Right atrium auricular region (tissue), 2 donors: ENCODE measurements around the gene POM121L2. TPM values are rescaled to one million over a fixed set of nuclear protein-coding genes. Genes with fewer than 3 reads are reported as not detected.

Experiments
- DNase-seq: peaks from one replicate; pipeline ENCODE4 v3.0.0-alpha.2; 2019; ENCODE audit warnings: low spot score
- H3K27ac ChIP-seq, 2 donors: fragments of 200-600 bp; sonication (generic); 1 replicate in 1 of 2; 2 replicates in 1 of 2; pipeline ENCODE4 v1.5.1; 2016 to 2019
- H3K27me3 ChIP-seq, 2 donors: fragments of 200-600 bp; sonication (generic); one replicate each; pipeline versions ENCODE4 v1.5.1 to v1.6.0; 2017 to 2019
- H3K36me3 ChIP-seq: fragments of 200-600 bp; sonication (generic); one replicate; pipeline ENCODE4 v1.5.1; 2016
- H3K4me1 ChIP-seq, 2 donors: fragments of 200-600 bp; sonication (generic); one replicate each; pipeline versions ENCODE4 v1.5.1 to v1.6.0; 2017 to 2019
- H3K4me3 ChIP-seq, 2 donors: fragments of 200-600 bp; sonication (generic); 1 replicate in 1 of 2; 2 replicates in 1 of 2; pipeline ENCODE4 v1.5.1; 2017 to 2019; ENCODE audit warnings: mild to moderate bottlenecking in 1 of 2, moderate library complexity in 1 of 2
- H3K9me3 ChIP-seq, 2 donors: fragments of 200-600 bp; sonication (generic); one replicate each; pipeline ENCODE4 v1.5.1; 2019
- total RNA-seq, 2 donors: library from RNA; depleted of rRNA; stranded (reverse); fragments of >200 nt; gene quantifications; one replicate each; pipeline ENCODE4 v1.1.0, GENCODE V29; 2016
- TF ChIP-seq, protein P1 (sequence below), 2 donors: fragments of 200-600 bp; sonication (generic); IDR thresholded peaks; one replicate each; pipeline ENCODE4 v1.5.1; 2019; ENCODE audit warnings: antibody characterized with exemption in 2 of 2

Gene POM121L2
- total RNA-seq, 2 donors from 2014 or later = not detected

DNA sequence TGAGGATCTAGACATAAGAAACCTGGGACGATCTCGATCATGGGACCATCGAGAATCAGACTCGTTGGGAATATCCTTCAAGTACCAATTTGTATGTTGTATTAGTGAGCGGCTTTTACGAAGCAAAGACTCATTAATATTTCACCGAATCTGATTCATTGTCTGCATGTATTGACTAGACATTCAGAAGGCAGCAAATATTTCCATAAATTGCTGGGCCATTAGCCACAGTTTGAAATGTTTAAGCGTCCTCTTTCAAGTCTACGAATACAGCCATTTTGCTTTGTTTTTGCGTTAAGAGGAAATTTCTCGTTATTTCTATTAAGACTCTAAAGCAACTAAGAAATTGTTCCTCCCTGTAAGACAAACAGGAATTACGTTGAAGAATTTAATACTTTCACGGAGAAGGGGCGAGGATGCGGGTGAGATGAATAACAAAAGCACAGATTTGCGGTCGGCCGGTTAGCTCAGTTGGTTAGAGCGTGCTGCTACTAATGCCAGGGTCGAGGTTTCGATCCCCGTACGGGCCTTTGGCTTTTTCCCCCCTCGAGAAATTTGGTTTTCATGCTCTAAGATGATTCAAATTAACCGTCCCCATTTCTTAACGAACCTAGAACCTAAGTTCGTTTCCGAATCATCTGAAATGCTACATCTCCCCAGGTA is 18.5 kb downstream of the POM121L2 start:
- peaks cover 18 to 36% of the 10 kb centered on the region in 2 donors for H3K27me3 ChIP-seq
- H3K4me3 ChIP-seq = no peak overlapping the region
- H3K36me3 ChIP-seq = no peaks in the 10 kb centered on the region
- DNase-seq = no peak
- H3K27ac ChIP-seq = no peak overlapping the region
- peaks cover 0 to 15% of the 10 kb centered on the region in 2 donors for H3K9me3 ChIP-seq
- H3K4me1 ChIP-seq = peaks cover 0 to 1% of the 10 kb centered on the region in 2 donors
- TF ChIP-seq, protein P1, sequence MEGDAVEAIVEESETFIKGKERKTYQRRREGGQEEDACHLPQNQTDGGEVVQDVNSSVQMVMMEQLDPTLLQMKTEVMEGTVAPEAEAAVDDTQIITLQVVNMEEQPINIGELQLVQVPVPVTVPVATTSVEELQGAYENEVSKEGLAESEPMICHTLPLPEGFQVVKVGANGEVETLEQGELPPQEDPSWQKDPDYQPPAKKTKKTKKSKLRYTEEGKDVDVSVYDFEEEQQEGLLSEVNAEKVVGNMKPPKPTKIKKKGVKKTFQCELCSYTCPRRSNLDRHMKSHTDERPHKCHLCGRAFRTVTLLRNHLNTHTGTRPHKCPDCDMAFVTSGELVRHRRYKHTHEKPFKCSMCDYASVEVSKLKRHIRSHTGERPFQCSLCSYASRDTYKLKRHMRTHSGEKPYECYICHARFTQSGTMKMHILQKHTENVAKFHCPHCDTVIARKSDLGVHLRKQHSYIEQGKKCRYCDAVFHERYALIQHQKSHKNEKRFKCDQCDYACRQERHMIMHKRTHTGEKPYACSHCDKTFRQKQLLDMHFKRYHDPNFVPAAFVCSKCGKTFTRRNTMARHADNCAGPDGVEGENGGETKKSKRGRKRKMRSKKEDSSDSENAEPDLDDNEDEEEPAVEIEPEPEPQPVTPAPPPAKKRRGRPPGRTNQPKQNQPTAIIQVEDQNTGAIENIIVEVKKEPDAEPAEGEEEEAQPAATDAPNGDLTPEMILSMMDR (IDR thresholded peaks at IDR 0.05) = no peak

DNA sequence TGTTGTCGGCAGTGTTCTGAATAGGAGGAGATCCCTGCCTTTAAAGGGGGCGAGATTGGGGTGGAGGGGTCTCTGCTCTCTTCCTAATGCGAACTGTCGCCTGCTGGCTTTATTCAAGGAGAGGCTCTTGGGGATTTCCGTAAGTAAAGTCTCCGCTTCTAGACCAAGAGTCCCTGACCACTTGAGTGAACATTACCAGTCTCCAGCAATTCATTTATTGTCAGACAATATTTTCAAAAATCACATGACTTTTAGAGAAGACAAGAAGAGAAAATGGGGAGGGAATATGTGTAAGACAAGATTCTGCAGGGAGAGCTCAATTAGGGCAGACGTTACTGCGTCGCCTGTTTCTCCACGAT is 21.2 kb downstream of the POM121L2 start:
- Histone ChIP-seq H3K27me3 (peaks cover 24 to 42% of the 10 kb centered on the region in 2 donors), H3K4me3 (no peak overlapping the region), H3K4me1 (peaks cover 0 to 9% of the 10 kb centered on the region in 2 donors), H3K9me3 (peaks cover 0 to 15% of the 10 kb centered on the region in 2 donors), H3K36me3 (no peaks in the 10 kb centered on the region), H3K27ac (no peak overlapping the region)
- TF ChIP-seq, protein P1 (IDR thresholded peaks at IDR 0.05) = no peak
- DNase-seq = no peak

DNA sequence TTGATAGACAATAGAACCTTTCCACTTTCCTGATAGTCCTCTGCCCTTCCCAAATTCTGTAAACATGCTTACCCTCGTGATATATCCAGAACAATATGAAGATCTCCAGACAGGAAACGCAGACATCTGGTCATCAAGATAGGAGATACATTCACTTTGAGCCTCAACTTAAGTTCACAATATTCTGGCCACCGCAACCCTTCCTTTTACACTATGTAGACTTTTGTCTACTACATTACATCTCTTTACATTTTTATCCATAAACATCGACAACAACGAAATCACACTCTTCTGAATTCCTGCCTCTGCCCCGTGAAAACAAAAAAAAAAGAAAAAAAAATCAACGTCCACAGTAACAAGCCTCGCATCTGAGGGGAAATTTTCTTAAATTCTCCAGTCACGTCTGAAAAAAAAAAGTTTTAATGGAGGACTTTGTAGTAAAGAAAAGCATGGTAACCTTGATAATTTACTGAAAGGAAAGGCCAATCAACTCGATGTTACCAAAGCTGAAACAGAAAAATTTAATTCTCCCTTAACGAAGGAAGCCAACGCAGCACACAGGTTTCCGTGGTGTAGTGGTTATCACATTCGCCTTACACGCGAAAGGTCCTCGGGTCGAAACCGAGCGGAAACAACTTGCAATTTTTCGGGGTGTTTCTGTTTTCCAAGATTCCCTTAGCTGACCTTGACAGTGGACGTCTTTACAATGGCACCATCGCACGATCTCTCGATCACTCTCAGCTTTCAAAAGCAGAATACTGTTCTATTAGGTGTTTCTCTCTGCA is 21.8 kb downstream of the POM121L2 start:
- H3K4me1 ChIP-seq = peaks cover 0 to 9% of the 10 kb centered on the region in 2 donors
- DNase-seq = no peak
- TF ChIP-seq, protein P1 (IDR thresholded peaks at IDR 0.05) = no peak
- no peak overlapping the region for H3K4me3 ChIP-seq
- H3K27ac ChIP-seq = no peak overlapping the region
- H3K9me3 ChIP-seq = peaks cover 0 to 15% of the 10 kb centered on the region in 2 donors
- H3K27me3 ChIP-seq = peaks cover 24 to 37% of the 10 kb centered on the region in 2 donors
- no peaks in the 10 kb centered on the region for H3K36me3 ChIP-seq

DNA sequence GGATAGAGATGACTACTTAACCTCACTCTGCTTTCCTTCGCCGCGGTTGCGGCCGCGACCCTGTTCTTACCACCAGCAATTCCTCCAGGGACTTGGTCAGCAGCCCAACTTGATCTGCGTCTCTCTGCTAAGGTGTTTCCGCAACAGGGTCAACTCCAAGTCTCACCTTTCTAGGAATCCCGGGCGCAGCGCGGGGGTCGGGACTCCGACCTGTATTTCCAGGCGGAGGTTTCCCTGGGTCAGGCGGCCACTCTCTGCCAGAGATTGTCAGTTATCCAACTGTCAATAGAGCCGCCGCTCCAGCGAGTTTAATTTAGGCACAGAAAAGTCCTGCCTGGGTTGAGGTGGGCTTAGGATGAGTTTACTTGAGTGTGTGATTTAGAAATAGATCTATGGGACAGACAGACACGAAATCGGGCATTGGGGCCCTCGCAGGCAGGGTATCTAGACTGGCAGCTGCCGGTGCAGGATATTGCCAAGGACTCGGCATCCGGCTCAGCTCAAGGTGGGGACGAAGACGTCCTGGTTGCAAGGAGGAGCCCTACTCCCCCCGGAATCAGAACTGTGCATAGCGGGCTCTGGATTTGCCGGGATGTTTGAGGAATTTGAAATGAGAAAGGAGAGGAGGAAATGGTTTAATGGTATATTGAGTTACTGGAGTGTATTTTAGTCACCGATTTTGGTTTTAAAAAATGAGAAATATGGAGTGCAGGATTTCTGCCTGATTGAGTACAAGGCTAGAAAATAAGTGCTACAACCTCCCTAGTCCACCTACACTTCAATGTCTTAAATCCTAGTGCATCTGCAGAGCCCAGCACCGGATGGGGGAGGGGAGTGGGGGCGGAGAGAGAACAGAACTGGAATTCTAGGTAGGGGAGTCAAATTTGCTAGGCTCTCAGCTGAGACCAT is 23.7 kb downstream of the POM121L2 start:
- Histone ChIP-seq H3K27ac (no peak overlapping the region), H3K4me3 (no peak overlapping the region), H3K36me3 (no peaks in the 10 kb centered on the region), H3K27me3 (peaks cover 28 to 36% of the 10 kb centered on the region in 2 donors), H3K9me3 (peaks cover 0 to 15% of the 10 kb centered on the region in 2 donors), H3K4me1 (peaks cover 0 to 9% of the 10 kb centered on the region in 2 donors)
- TF ChIP-seq, protein P1 (IDR thresholded peaks at IDR 0.05) = no peak
- no peak for DNase-seq

DNA sequence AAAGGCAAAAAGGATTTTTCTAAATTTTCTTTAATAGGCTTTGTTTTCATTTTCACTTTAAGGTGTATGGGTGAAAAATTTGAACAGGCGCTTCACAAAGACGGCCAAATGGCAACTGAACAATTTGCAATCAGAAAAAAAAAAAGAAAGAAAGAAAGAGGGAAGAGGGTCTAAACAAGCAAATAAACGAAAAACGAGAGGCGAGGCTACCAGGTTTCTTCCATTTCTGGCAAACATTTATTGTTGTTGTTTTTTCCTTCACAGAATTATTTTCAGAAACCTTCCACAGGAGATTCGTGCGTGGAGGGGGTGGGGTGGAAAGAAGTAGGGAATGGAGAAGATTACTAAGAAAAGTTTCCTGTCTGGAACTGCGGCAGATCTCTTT is 24.3 kb downstream of the POM121L2 start:
- H3K9me3 ChIP-seq = peaks cover 0 to 14% of the 10 kb centered on the region in 2 donors
- TF ChIP-seq, protein P1 (IDR thresholded peaks at IDR 0.05) = no peak
- no peak for DNase-seq
- H3K27ac ChIP-seq = no peak overlapping the region
- peaks cover 0 to 9% of the 10 kb centered on the region in 2 donors for H3K4me1 ChIP-seq
- no peak overlapping the region for H3K4me3 ChIP-seq
- no peaks in the 10 kb centered on the region for H3K36me3 ChIP-seq
- peaks cover 28 to 36% of the 10 kb centered on the region in 2 donors for H3K27me3 ChIP-seq
